DOHH2 (cell line): ENCODE data around the gene MICAL3.

ENCODE experiments used
- H3F3A ChIP-seq: fragments of 200-600 bp; sonication (generic), shearing (Covaris generic); 2 replicates; pipeline ENCODE4 v1.6.0; 2016; ENCODE audit warnings: antibody characterized with exemption, mild to moderate bottlenecking; ENCODE audit not compliant: control insufficient read depth, insufficient read depth
- H3K27ac ChIP-seq: fragments of 200-600 bp; sonication (generic); 2 replicates; pipeline ENCODE4 v1.5.1; 2014; ENCODE audit warnings: low read depth, mild to moderate bottlenecking, low read length, moderate library complexity
- H3K27me3 ChIP-seq: fragments of 200-600 bp; sonication (generic); 2 replicates; pipeline ENCODE4 v1.6.1; 2014; ENCODE audit warnings: mild to moderate bottlenecking, low read length, mixed read lengths; ENCODE audit not compliant: control insufficient read depth
- H3K36me3 ChIP-seq: fragments of 200-600 bp; sonication (generic); 2 replicates; pipeline ENCODE4 v1.6.1; 2014; ENCODE audit warnings: mild to moderate bottlenecking, low read length, moderate library complexity, mixed read lengths; ENCODE audit not compliant: control insufficient read depth
- H3K4me1 ChIP-seq: fragments of 200-600 bp; sonication (generic); 2 replicates; pipeline ENCODE4 v1.6.1; 2014; ENCODE audit warnings: mild to moderate bottlenecking, low read length, mixed read lengths; ENCODE audit not compliant: control insufficient read depth
- H3K4me2 ChIP-seq: fragments of 200-600 bp; sonication (generic); 2 replicates; pipeline ENCODE4 v1.6.0; 2014; ENCODE audit warnings: mild to moderate bottlenecking, low read length, moderate library complexity
- H3K4me3 ChIP-seq: fragments of 200-600 bp; sonication (generic); 2 replicates; pipeline ENCODE4 v1.5.1; 2014; ENCODE audit warnings: mild to moderate bottlenecking, low read length, mixed read lengths
- H3K79me2 ChIP-seq: fragments of 200-600 bp; sonication (generic); 2 replicates; pipeline ENCODE4 v1.6.1; 2014; ENCODE audit warnings: mild to moderate bottlenecking, low read length, mixed read lengths; ENCODE audit not compliant: control insufficient read depth
- H3K9me2 ChIP-seq: fragments of 200-600 bp; sonication (generic); replicated peaks from 2 replicates; pipeline ENCODE4 v1.6.1; 2014; ENCODE audit warnings: mild to moderate bottlenecking, low read length, mixed read lengths; ENCODE audit not compliant: control insufficient read depth
- H3K9me3 ChIP-seq: fragments of 200-600 bp; sonication (generic); 2 replicates; pipeline ENCODE4 v1.6.1; 2014; ENCODE audit warnings: antibody characterized with exemption, low read length, mixed read lengths; ENCODE audit not compliant: control insufficient read depth, insufficient read depth
- H4K20me1 ChIP-seq: fragments of 200-600 bp; sonication (generic); 2 replicates; pipeline ENCODE4 v1.6.0; 2014; ENCODE audit warnings: low read depth, mild to moderate bottlenecking, antibody characterized with exemption, low read length, moderate library complexity; ENCODE audit not compliant: control insufficient read depth, insufficient read depth
- EZH2phosphoT487 ChIP-seq: fragments of 200-600 bp; sonication (generic); IDR thresholded peaks from 2 replicates; pipeline ENCODE4 v1.6.1; 2017; ENCODE audit warnings: borderline replicate concordance, mild to moderate bottlenecking, antibody characterized with exemption, low read length, moderate library complexity, mixed read lengths
- TF ChIP-seq, protein P1 (sequence below): fragments of 200-600 bp; sonication (generic); IDR thresholded peaks from one replicate; pipeline ENCODE4 v1.5.1; 2014; ENCODE audit warnings: antibody characterized with exemption, mild to moderate bottlenecking, low read depth, low read length; ENCODE audit not compliant: poor library complexity, severe bottlenecking

The MICAL3 gene

DNA sequence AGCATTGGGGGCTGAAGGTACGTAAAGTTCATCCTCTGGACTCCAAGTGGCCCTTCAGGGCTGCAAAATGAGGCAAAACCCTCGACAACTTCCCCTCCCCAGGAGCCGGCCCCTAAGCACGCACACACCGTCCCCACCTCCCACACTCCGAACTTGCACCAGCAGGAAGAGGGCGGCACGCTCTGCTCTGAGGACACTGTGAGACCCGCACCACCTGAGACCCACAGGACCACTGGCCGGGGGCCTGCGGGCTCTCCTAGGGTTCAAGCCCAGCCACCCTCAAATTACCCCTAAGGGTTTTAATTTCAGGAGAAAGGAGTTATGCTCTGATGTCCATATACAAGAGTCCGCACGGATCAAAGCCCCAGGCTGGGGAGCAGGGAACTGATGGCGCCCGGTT lies 200.4 kb downstream of the MICAL3 start:
- H3K27ac ChIP-seq = no peak overlapping the region
- H3K27me3 ChIP-seq = no peaks in the 10 kb centered on the region
- H3K4me2 ChIP-seq = no peak overlapping the region
- H3K4me3 ChIP-seq = no peak overlapping the region
- 0 out of 2 replicates have a peak, but pooled peaks cover 4% of the 10 kb centered on the region for H4K20me1 ChIP-seq
- no peaks in the 10 kb centered on the region for H3K9me3 ChIP-seq
- no peaks in the 10 kb centered on the region for H3K79me2 ChIP-seq
- no peaks in the 10 kb centered on the region for H3K9me2 ChIP-seq
- TF ChIP-seq EZH2phosphoT487 = no peak
- TF ChIP-seq, protein P1, sequence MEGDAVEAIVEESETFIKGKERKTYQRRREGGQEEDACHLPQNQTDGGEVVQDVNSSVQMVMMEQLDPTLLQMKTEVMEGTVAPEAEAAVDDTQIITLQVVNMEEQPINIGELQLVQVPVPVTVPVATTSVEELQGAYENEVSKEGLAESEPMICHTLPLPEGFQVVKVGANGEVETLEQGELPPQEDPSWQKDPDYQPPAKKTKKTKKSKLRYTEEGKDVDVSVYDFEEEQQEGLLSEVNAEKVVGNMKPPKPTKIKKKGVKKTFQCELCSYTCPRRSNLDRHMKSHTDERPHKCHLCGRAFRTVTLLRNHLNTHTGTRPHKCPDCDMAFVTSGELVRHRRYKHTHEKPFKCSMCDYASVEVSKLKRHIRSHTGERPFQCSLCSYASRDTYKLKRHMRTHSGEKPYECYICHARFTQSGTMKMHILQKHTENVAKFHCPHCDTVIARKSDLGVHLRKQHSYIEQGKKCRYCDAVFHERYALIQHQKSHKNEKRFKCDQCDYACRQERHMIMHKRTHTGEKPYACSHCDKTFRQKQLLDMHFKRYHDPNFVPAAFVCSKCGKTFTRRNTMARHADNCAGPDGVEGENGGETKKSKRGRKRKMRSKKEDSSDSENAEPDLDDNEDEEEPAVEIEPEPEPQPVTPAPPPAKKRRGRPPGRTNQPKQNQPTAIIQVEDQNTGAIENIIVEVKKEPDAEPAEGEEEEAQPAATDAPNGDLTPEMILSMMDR = no peak
- H3K4me1 ChIP-seq = no peaks in the 10 kb centered on the region
- no peaks in the 10 kb centered on the region for H3F3A ChIP-seq
- peaks cover 32% of the 10 kb centered on the region for H3K36me3 ChIP-seq

DNA sequence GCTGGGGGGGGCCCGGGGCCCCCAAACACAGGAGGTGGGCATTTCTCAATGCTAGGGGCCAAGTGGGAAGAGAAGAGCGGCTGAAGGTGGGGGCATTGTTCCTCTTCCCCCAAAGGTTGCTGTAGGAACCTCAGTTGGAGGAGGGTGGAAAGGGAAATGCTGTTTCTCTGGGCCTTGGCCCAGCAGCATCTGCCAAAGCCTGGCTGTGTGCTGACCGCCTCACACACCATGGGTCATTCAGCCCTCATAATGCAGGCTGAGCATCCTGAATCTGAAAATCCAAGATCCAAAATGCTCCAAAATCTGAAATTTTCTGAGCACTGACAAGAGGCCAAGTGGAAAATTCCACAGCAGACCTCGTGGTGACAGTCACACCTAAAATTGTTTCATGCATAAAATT lies 201.1 kb downstream of the MICAL3 start:
- Histone ChIP-seq H4K20me1 (no peaks in the 10 kb centered on the region), H3F3A (no peaks in the 10 kb centered on the region), H3K79me2 (no peaks in the 10 kb centered on the region), H3K4me3 (no peak overlapping the region), H3K4me1 (no peaks in the 10 kb centered on the region), H3K27ac (no peak overlapping the region), H3K27me3 (no peaks in the 10 kb centered on the region), H3K9me3 (no peaks in the 10 kb centered on the region), H3K4me2 (no peak overlapping the region), H3K36me3 (peaks cover 27% of the 10 kb centered on the region), H3K9me2 (no peaks in the 10 kb centered on the region)
- no peak for TF ChIP-seq EZH2phosphoT487
- TF ChIP-seq, protein P1 = no peak

DNA sequence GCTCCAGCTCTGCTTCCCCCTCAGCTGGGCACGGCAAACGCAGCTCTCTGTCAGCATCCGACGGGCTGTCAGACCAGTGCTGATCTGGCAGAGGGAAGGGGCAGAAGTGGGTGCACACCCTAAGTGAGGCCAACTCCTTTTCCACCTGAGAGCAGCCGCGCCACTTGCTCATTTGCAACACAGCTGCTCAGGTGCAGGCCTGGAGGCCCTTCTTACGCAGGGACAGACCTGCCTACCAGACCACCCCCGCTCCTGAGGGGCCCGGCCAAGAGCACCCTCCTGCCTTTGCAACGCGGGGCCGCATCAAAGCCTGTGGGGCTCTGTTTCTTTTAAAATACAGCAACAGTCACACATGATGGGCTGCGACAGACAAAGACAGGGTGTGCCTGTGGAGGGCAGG lies 202.3 kb downstream of the MICAL3 start:
- TF ChIP-seq EZH2phosphoT487 = no peak
- TF ChIP-seq, protein P1 = no peak
- Histone ChIP-seq H3K79me2 (no peaks in the 10 kb centered on the region), H3K4me1 (no peaks in the 10 kb centered on the region), H3K27me3 (no peaks in the 10 kb centered on the region), H3K4me2 (no peak overlapping the region), H3K9me3 (no peaks in the 10 kb centered on the region), H4K20me1 (no peaks in the 10 kb centered on the region), H3F3A (no peaks in the 10 kb centered on the region), H3K36me3 (peaks cover 18% of the 10 kb centered on the region), H3K27ac (no peak overlapping the region), H3K9me2 (no peaks in the 10 kb centered on the region), H3K4me3 (no peak overlapping the region)
